GM18507 (cell line): ENCODE data around the gene TMEM132D.

Experiments used
- DNase-seq: peaks from one replicate; pipeline ENCODE4 v3.0.0; 2011; ENCODE audit warnings: low read depth; ENCODE audit not compliant: insufficient read length; ENCODE audit errors: extremely low spot score
- FAIRE-seq: peaks from 2 replicates; lab custom pipeline; 2011; peaks lifted over from hg19 to GRCh38; lab: Jason Lieb, UNC

TMEM132D gene

DNA sequence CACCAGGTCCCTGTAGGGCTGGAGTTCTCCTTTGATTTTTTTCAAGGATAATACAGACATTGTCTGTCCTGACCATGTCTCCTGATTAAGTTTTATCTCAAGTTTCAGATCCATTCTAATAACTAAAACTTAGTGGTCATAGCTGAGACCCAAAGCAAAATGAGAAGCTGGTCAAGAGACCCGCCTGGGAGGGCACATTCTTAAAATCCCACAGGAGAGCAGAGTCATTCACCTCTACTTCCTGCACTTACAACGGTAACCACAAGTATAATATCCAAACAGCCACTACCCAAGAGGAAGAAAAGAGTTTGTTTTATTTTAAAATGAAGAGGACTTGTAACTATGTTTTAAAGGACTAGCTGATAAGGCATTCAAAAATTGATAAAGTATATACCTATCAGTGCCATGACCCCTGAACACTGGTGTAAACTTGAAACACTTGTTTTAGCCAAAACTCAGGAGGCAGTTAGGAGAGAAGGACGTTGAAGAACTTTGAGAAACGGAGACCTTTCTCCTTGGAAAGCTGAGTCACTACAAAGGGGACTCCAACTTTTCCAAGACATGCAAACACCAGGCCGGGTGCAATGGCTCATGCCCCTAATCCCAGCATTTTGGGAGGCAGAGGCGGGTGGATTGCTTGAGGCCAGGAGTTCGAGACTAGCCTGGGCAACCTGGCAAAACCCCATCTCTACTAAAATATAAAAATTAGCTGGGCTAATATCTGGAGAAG, 572.3 kb downstream of the TMEM132D start:
- no peak for DNase-seq
- no peak for FAIRE-seq

GRCh38 chr12:129328235-129328634, 575.6 kb downstream of the TMEM132D start:
- DNase-seq: no peak
- FAIRE-seq: no peak

DNA sequence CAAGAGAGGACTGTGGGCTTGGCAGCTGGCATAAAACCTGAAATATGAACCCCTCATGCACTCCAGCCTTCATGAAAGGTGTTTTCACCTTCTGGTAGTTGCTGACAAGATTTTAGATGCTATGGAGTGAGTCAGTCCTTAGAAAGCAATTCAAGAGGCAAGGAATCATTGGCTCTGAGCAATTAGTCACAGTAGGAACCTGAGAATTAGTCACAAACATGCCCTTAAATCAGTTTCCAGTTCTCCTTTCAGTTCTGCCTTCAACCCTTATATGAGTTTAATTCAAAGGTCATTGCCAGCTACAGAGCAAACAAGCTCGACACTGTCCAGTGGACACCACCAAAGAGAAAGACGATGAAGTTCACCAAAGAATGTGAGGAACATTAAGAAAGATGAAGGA, 578.3 kb downstream of the TMEM132D start:
- no peak for DNase-seq

DNA sequence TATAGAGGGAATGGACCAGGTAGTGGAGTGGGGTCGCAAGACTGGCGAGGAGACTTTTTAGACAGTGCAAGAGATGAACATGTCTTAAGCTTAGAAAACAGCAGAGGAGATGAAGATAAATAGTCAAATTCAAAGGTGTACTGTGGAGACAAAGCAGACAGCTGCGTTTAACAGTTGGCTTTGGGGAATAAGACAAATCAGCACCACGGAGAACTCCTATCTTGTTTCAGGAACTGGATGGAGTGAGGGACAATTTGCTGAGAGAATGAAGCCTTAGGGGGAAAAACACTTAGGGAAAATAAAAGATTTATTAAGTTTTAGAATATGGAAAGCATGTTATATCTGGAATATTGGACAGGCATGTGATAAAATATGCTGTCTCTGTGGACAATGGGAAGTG, 591.8 kb downstream of the TMEM132D start:
- DNase-seq (no peak), FAIRE-seq (no peak)

More for the DNA sequence above, 578.3 kb downstream of the TMEM132D start:
- FAIRE-seq: no peak

DNA sequence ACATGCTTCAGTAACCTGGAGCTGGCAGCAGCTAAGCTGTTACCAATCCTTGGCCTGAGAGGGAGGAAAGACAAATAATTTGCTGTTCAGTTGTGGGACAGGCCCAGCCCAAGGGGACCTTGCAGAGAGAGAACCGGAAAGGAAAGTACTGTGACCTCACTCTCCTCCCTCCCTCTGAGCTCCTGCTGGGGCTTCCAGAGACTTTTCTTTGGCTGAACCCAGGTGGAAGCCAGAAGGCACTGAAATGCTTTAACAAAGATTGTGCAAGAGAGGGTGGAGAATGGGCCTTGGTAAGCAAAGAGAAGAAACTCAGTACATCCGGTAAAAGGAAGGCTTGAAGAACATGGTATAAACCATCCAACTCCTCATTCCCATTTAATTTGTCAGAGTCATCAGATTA, 593.5 kb downstream of the TMEM132D start:
- FAIRE-seq: no peak
- no peak for DNase-seq

DNA sequence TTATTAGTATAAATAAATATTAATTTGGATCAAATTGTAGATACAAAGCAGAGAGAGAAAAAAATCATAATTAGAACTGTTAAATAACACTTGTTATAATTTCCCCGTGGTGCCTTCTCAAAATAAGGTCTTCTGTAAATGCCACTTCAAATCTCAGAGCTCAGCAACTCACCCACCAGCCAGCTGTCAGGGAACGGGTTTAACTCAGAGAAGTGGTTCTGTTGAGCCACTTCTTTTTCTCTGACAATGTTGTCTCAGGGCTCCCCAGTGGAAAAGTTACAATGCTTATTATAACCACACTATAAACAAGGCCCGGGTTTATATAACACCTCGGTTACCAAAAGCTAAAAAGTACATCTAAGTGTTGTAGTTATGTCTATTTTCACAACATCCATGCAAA, 598.0 kb downstream of the TMEM132D start:
- DNase-seq (no peak), FAIRE-seq (no peak)

GRCh38 chr12:129304529-129304928, 599.3 kb downstream of the TMEM132D start:
- DNase-seq (no peak), FAIRE-seq (no peak)

- FAIRE-seq (no peak), DNase-seq (no peak)
Observed at GRCh38 chr12:129300011-129300410, 603.8 kb downstream of the TMEM132D start.

- no peak for DNase-seq
- FAIRE-seq: no peak
Observed at GRCh38 chr12:129298921-129299320, 604.9 kb downstream of the TMEM132D start.

DNA sequence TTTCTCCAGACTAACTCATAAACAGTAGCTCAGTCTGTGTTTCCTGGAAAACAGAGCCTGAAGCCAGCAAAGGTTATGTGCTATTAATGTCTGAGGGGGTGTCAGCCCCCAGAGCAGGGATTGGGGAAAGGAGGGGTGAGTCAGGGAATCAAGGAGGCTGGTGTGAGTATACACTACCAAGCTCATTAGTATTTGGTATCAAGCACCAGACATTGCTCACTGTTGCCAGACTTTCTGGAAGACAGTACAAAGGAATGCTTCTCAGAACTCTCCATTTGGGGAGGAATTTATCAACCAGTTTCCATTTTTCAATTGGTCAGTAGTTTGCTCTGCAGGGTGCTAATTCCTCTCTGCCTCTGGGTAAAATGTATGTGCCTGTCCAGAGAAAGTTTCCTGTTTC, 607.2 kb downstream of the TMEM132D start:
- DNase-seq (no peak), FAIRE-seq (no peak)

- no peak for FAIRE-seq
- DNase-seq: no peak
Observed at GRCh38 chr12:129294868-129295267, 609.0 kb downstream of the TMEM132D start.

GRCh38 chr12:129279771-129280170, 624.1 kb downstream of the TMEM132D start:
- DNase-seq (no peak), FAIRE-seq (no peak)

- no peak for DNase-seq
- no peak for FAIRE-seq
Observed at GRCh38 chr12:129276361-129277060, 627.3 kb downstream of the TMEM132D start.

- FAIRE-seq: no peak
Observed at GRCh38 chr12:129269756-129270495, 633.9 kb downstream of the TMEM132D start.

GRCh38 chr12:129258781-129259318, 645.0 kb downstream of the TMEM132D start:
- DNase-seq (no peak), FAIRE-seq (no peak)

More at GRCh38 chr12:129269756-129270495, 633.9 kb downstream of the TMEM132D start:
- DNase-seq: no peak

DNA sequence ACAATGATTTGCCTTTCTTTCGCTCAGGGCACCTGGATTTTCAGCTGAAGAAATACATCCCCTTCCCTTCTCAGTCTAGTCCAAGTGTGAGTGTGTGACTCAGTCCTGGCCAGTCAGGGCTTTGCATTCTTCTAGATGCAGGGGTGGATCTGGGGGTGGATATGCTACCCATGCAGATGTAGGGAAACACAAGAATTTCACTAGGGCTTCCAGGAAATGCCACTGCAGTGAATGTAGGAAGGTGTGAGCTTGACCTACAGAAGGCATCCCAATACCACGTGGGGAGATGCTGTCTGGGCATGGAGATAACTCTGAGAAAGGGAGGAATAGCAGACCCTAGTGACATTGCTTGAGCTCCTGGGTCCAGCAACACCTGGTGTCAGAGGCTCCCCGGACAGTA, 646.3 kb downstream of the TMEM132D start:
- FAIRE-seq (no peak), DNase-seq (no peak)

GRCh38 chr12:129246630-129247029, 657.2 kb downstream of the TMEM132D start:
- FAIRE-seq: no peak
- DNase-seq: no peak

- FAIRE-seq (no peak), DNase-seq (no peak)
Observed at GRCh38 chr12:129245769-129246168, 658.1 kb downstream of the TMEM132D start.

DNA sequence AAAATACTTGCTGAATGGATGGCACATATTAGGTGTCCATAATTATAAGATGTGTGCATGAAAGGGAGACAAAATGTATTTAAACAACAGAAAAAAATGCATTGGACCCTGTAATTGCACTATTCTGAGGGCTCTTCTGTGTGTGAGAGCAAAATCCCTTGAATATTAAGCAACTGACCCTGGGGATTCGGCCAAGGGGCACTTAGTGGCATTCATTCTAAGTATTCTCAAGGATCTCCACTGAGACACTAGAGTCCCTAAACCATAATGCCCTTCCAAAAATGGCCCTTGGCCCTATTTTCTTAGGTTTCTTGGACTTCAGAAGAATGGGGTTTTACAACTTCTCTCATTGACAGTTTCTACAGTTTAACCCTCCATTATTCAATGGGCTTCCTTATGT, 662.0 kb downstream of the TMEM132D start:
- no peak for FAIRE-seq
- DNase-seq: no peak

DNA sequence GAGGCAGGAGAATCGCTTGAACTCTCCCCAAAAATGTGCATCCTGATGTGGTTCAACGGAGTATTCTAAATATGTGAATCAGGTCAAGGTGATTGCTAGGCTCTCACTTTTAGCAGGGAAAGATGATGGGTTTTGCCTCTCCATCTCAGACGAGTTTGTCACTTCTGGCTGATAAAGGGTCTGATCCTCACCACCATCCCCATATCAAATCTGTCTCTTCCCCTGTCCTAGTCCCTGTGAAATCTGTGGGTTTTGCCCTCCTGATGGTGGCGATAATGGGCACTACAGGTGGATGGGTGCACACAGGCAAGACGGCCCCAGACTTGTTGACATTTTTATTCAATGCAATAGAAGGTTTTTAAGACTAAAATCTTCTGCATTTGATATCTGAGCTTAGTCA, 665.9 kb downstream of the TMEM132D start:
- DNase-seq (no peak), FAIRE-seq (no peak)
